K562 (cell line): ENCODE data around the gene RRP9. TPM values are rescaled to one million over a fixed set of nuclear protein-coding genes. Genes with fewer than 3 reads are reported as not detected.

Experiments used
- BRD9 ChIP-seq: fragments of 450-650 bp; IDR thresholded peaks from 2 replicates; pipeline ENCODE4 v1.6.1; 2018; ENCODE audit warnings: low read depth; ENCODE audit not compliant: partially characterized antibody
- CBX3 ChIP-seq, 2 experiments: IDR thresholded peaks; 1 replicate in 1 of 2; 2 replicates in 1 of 2; pipeline ENCODE4 v1.6.1; 2012; ENCODE audit warnings: inconsistent platforms in 2 of 2, low read length in 2 of 2, borderline replicate concordance in 1 of 2, control low read depth in 1 of 2
- CC2D1A ChIP-seq: fragments of 450-650 bp; IDR thresholded peaks from 2 replicates; pipeline ENCODE4 v1.6.1; 2017; ENCODE audit warnings: mild to moderate bottlenecking
- ETV1 ChIP-seq: fragments of 450-650 bp; conservative IDR thresholded peaks from 2 replicates; pipeline ENCODE4 v1.6.1; 2016; ENCODE audit warnings: missing genetic modification characterization, control low read depth, low read depth, missing compliant biosample characterization
- JUND ChIP-seq, 2 experiments: IDR thresholded peaks; 2 replicates in 1 of 2; 3 replicates in 1 of 2; pipeline ENCODE4 v1.6.1; 2011; ENCODE audit warnings: borderline replicate concordance in 2 of 2, low read depth in 2 of 2, low read length in 2 of 2, improper control_type of control experiment in 1 of 2, missing biosample characterization in 1 of 2, missing genetic modification characterization in 1 of 2, missing genetic modification reagents in 1 of 2
- MECOM ChIP-seq: fragments of 250-450 bp; sonication (Bioruptor Pico); IDR thresholded peaks from 2 replicates; pipeline ENCODE4 v1.8.0; 2022; ENCODE audit warnings: inconsistent platforms
- MXI1 ChIP-seq: IDR thresholded peaks from 2 replicates; pipeline ENCODE4 v1.6.1; 2011; ENCODE audit warnings: low read depth, mild to moderate bottlenecking, improper control_type of control experiment, low read length
- NR4A1 ChIP-seq, 2 experiments: fragments of 250-450 bp in 1 of 2; fragments of 450-650 bp in 1 of 2; sonication (Bioruptor Pico) in 1 of 2; IDR thresholded peaks; 2 replicates each; pipeline versions ENCODE4 v1.4.0 to v1.6.1; 2016 to 2020; ENCODE audit warnings: mild to moderate bottlenecking in 2 of 2, missing compliant biosample characterization in 1 of 2, missing genetic modification characterization in 1 of 2, moderate library complexity in 1 of 2
- POLR2G ChIP-seq: fragments of 200-400 bp; formaldehyde crosslinking; IDR thresholded peaks from 2 replicates; pipeline ENCODE4 v1.6.1; 2017; ENCODE audit warnings: low read depth, mild to moderate bottlenecking, antibody characterized with exemption, low read length, moderate library complexity
- POU5F1 ChIP-seq: fragments of 150-350 bp; IDR thresholded peaks from 2 replicates; pipeline ENCODE4 v1.6.1; 2014; ENCODE audit warnings: borderline replicate concordance, low read length, low read depth, mild to moderate bottlenecking; ENCODE audit not compliant: partially characterized antibody
- RUNX1 ChIP-seq: sonication (generic); IDR thresholded peaks from 2 replicates; pipeline ENCODE4 v1.6.1; 2016; ENCODE audit warnings: antibody characterized with exemption, low read depth
- SIN3A ChIP-seq, 2 experiments: fragments of 150-350 bp in 1 of 2; IDR thresholded peaks; 2 replicates each; pipeline ENCODE4 v1.6.1; 2011 to 2016; ENCODE audit warnings: borderline replicate concordance in 2 of 2, low read depth in 2 of 2, low read length in 2 of 2, mild to moderate bottlenecking in 2 of 2, moderate library complexity in 2 of 2; ENCODE audit not compliant: control insufficient read depth in 1 of 2
- SMAD4 ChIP-seq: fragments of 250-450 bp; sonication (Bioruptor Pico); conservative IDR thresholded peaks from 2 replicates; pipeline ENCODE4 v1.8.0; 2021; ENCODE audit warnings: inconsistent platforms, mild to moderate bottlenecking, moderate library complexity
- SP2 ChIP-seq: IDR thresholded peaks from 2 replicates; pipeline ENCODE4 v1.6.1; 2011; ENCODE audit warnings: mild to moderate bottlenecking, low read depth, low read length, moderate library complexity; ENCODE audit not compliant: poor library complexity, severe bottlenecking; ENCODE audit errors: extremely low read depth
- STAT5A ChIP-seq: IDR thresholded peaks from 2 replicates; pipeline ENCODE4 v1.6.1; 2012; ENCODE audit warnings: low read length, inconsistent platforms, borderline replicate concordance
- ZFP36 ChIP-seq: fragments of 150-350 bp; IDR thresholded peaks from 2 replicates; pipeline ENCODE4 v1.6.1; 2018; ENCODE audit warnings: low read length, low read depth; ENCODE audit not compliant: partially characterized antibody
- polyA plus RNA-seq, 8 experiments: library from polyadenylated mRNA; depleted of rRNA in 4 of 8; stranded (reverse) in 5 of 8; unstranded in 3 of 8; fragments of >200 nt; fragmentation: Nextera tagmentation in 2 of 8; fragmentation: Illumina TruSeq in 1 of 8; extraction: Ambion mirVana in 2 of 8; extraction: Trizol in 1 of 8; gene quantifications; 2 replicates each; pipeline versions ENCODE4 v1.2.1 to v1.2.3, GENCODE V29; 2011 to 2014; ENCODE audit warnings: inconsistent platforms in 1 of 8, missing spikeins in 1 of 8
- total RNA-seq, 7 experiments: library from RNA; depleted of rRNA in 6 of 7; stranded (reverse); fragments of >200 nt in 6 of 7; fragmentation: Illumina TruSeq in 2 of 7; extraction: Trizol in 2 of 7; gene quantifications; 2 replicates each; pipeline versions ENCODE4 v1.2.1 to v1.2.3, GENCODE V29; 2011 to 2021; ENCODE audit warnings: low replicate concordance in 1 of 7
- TF ChIP-seq, protein P1 (sequence below): sonication (generic); formaldehyde crosslinking; IDR thresholded peaks from 2 replicates; pipeline ENCODE4 v1.4.0; 2020; ENCODE audit warnings: mild to moderate bottlenecking, missing genetic modification reagents
- TF ChIP-seq, protein P2 (sequence below): IDR thresholded peaks from 2 replicates; pipeline ENCODE4 v1.6.1; 2012; ENCODE audit warnings: low read depth, low read length, improper control_type of control experiment, borderline replicate concordance
- TF ChIP-seq, protein P3 (sequence below): fragments of 450-650 bp; IDR thresholded peaks from 2 replicates; pipeline ENCODE4 v1.7.1; 2018; ENCODE audit warnings: mild to moderate bottlenecking, low read depth; ENCODE audit not compliant: partially characterized antibody

The RRP9 gene
- total and polyA plus RNA-seq, 9 of the 15 experiments (the other 6 are each of a cell fraction or from before 2014, with no cell fraction given), result 5.2 to 67.0 (median 45.9) TPM

DNA sequence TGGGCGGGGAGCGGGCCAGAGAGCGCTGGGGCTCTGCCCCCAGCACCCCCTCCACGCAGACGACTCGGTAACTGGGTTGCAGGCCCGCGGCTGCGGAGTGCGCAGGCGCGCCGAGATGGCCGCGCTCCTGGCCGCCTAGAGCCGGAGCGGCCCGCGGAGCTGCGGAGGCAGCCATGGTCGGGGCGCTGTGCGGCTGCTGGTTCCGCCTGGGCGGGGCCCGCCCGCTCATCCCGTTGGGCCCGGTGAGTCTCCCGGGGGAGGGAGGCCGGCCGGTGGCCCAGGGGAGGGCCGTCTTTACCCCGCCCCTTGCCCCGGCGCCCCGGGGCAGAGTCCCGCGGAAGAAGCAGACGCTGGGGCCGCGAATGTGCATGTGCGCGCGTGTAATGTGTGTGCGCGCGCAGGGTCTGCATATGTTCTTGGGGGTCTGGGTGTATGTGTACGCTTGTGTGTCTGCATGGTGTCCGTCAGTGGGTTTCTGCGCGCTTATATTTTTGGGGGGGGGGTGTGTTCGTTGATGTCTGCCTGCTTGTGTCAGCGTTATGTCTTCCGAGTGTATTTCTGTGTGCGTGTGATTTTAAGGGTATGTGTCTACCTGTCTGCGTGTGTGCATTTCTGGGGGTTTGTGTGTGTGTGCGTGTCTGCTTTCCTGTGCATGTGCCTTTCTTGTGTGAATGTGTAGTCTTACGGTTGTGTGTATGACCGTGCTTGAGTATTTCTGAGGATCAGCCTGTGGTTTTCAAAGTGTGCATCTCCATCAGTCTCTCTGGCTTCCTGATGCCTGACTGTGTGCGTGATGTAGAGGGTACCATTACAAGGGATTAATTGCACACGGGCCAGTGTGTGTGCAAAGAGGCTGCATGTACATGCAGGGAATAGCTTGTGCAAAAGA lies 33.5 kb upstream of the RRP9 start, which contains the start of gene ABHD14A (continued):
- TF ChIP-seq BRD9, result no peak
- TF ChIP-seq CBX3 (IDR thresholded peaks at IDR 0.05; ENCODE audit: borderline replicate concordance in 1 of 2, low read length in 2 of 2), result no peak
- TF ChIP-seq NR4A1 (CRISPR knock-in tag; IDR thresholded peaks at IDR 0.05), result no peak
- TF ChIP-seq NR4A1 (tag; IDR thresholded peaks at IDR 0.05), result no peak
- TF ChIP-seq, protein P1, sequence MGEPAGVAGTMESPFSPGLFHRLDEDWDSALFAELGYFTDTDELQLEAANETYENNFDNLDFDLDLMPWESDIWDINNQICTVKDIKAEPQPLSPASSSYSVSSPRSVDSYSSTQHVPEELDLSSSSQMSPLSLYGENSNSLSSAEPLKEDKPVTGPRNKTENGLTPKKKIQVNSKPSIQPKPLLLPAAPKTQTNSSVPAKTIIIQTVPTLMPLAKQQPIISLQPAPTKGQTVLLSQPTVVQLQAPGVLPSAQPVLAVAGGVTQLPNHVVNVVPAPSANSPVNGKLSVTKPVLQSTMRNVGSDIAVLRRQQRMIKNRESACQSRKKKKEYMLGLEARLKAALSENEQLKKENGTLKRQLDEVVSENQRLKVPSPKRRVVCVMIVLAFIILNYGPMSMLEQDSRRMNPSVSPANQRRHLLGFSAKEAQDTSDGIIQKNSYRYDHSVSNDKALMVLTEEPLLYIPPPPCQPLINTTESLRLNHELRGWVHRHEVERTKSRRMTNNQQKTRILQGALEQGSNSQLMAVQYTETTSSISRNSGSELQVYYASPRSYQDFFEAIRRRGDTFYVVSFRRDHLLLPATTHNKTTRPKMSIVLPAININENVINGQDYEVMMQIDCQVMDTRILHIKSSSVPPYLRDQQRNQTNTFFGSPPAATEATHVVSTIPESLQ (CRISPR knock-in tag), result no peak
- no peak for TF ChIP-seq ZFP36
- TF ChIP-seq, protein P2, sequence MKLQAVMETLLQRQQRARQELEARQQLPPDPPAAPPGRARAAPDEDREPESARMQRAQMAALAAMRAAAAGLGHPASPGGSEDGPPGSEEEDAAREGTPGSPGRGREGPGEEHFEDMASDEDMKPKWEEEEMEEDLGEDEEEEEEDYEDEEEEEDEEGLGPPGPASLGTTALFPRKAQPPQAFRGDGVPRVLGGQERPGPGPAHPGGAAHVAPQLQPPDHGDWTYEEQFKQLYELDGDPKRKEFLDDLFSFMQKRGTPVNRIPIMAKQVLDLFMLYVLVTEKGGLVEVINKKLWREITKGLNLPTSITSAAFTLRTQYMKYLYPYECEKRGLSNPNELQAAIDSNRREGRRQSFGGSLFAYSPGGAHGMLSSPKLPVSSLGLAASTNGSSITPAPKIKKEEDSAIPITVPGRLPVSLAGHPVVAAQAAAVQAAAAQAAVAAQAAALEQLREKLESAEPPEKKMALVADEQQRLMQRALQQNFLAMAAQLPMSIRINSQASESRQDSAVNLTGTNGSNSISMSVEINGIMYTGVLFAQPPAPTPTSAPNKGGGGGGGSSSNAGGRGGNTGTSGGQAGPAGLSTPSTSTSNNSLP, result no peak
- TF ChIP-seq SMAD4 (CRISPR knock-in tag), result peak; percentile 21
- TF ChIP-seq STAT5A, result no peak
- TF ChIP-seq SP2, result no peak
- TF ChIP-seq MECOM, result no peak
- TF ChIP-seq JUND (IDR thresholded peaks at IDR 0.05; ENCODE audit: borderline replicate concordance, low read depth, low read length), result no peak
- no peak; the same call in 2 of the 3 replicates for TF ChIP-seq JUND (tag; IDR thresholded peaks at IDR 0.05; ENCODE audit: borderline replicate concordance, low read depth, low read length)
- TF ChIP-seq, protein P3, sequence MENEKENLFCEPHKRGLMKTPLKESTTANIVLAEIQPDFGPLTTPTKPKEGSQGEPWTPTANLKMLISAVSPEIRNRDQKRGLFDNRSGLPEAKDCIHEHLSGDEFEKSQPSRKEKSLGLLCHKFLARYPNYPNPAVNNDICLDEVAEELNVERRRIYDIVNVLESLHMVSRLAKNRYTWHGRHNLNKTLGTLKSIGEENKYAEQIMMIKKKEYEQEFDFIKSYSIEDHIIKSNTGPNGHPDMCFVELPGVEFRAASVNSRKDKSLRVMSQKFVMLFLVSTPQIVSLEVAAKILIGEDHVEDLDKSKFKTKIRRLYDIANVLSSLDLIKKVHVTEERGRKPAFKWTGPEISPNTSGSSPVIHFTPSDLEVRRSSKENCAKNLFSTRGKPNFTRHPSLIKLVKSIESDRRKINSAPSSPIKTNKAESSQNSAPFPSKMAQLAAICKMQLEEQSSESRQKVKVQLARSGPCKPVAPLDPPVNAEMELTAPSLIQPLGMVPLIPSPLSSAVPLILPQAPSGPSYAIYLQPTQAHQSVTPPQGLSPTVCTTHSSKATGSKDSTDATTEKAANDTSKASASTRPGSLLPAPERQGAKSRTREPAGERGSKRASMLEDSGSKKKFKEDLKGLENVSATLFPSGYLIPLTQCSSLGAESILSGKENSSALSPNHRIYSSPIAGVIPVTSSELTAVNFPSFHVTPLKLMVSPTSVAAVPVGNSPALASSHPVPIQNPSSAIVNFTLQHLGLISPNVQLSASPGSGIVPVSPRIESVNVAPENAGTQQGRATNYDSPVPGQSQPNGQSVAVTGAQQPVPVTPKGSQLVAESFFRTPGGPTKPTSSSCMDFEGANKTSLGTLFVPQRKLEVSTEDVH, result no peak
- TF ChIP-seq RUNX1, result no peak
- no peak for TF ChIP-seq CC2D1A
- no peak for TF ChIP-seq ETV1 (tag)
- TF ChIP-seq POU5F1, result no peak
- no peak for TF ChIP-seq MXI1
- TF ChIP-seq POLR2G, result peak; percentile 92
- no peak for TF ChIP-seq SIN3A (IDR thresholded peaks at IDR 0.05; ENCODE audit: borderline replicate concordance in 2 of 2, control insufficient read depth in 1 of 2, low read depth in 2 of 2, low read length in 2 of 2)
